Activated CD4-positive, alpha-beta T cell treated with anti-CD3 and anti-CD28 coated beads for 48 hours (primary cell): ENCODE data around the gene EIF5.

ENCODE experiments used
- DNase-seq: peaks from one replicate; pipeline ENCODE4 v3.0.0-alpha.2; 2020

The EIF5 gene

DNA sequence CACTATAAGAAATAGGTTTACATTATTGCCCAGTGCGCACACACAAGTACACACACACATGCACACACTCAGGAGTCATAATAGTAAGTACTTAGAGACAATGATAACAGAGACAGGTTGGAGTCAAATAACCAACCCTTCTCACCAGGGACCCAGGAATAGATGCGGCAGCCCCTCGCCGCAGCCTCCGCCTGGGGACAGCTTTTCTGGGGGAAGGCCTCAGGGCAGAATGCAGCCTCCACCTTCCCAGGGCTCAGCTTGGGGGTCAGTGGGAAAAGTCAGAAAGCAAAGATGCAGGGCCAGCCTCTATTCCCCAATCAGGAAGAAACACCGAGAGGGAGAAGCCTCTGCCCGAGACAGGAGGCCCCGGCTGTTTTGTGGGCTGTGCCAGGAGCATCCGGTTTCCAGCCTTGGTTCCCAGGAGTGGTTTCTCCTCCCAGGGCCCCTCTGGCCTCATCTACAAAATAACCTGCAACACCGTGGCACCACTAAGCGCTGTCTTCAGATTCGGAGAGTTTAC, 23.4 kb upstream of the EIF5 start:
- no peak for DNase-seq

DNA sequence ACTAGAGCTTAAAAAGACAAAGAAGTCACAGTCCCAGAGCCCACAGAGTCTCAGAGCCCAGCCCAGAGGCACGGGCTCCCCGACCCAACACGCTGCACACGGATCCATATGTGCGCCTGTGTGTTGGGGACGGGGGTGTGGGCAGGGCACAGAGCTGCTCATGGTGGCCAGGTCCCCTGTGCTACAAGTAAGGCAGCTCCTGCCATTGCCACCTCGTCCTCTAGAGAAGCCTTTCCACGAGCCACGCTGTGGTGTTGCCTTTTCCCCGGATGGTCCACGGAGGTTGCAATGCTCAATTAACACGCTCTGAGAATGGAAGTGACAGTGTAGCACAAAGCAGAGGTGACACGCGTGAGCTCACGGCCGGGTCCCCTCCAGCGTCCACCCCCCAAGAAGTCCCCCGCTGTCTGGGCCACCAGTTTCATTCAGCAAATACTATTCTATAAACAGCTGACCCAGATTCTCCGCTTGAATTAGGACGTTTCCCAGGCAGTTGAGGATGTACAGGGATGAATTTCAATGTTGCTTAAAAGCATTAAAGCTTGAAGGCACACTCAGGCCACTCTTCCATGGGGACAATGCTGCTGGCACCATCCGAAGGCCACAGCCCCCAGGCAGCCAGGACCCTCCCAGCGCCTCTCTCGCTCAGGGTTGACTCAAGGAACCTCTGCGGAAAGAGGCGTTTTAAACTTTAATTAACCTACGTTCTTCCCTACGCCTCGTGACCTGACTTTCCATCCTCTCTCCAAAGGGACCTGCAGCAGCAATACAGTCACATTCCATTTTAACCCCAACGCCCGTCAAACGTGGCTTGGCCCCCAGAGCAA, 22.7 kb upstream of the EIF5 start:
- DNase-seq, result no peak

- no peak for DNase-seq
Observed at GRCh38 chr14:103312006-103312635, 21.9 kb upstream of the EIF5 start.

GRCh38 chr14:103313704-103314103, 20.3 kb upstream of the EIF5 start:
- no peak for DNase-seq

DNA sequence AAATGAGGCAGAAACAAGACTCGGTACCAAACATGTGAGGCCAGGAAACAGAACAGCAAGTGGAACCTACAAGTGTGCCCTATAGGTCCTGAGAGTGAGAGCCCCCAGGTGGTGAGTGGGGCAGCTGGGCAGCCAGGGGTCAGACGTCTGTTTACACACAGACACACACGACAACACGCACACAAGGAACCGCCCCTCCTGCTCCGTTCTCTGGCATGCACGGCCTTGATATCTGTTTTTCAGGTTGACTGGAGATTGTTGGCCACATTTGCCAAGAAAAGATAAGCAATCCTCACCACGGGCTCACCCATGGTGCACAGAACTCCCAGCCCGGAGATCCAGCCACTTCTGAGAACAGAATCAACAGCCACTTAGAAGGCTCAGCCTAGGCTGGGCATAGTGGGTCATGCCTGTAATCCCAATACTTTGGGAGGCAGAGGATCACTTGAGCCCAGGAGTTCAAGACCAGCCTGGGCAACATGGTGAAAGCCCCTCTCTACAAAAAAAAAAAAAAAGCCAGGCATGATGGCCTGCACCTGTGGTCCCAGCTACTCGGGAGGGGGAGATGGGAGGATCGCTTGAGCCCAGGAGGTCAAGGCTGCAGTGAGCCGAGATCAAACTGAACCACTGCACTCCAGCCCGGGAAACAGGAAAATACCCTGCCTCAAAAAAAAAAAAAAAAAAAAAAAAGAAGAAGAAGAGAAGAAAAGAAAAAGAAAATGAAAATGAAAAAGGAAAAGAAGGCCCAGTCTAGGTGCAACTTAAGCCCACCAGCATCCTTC, 19.4 kb upstream of the EIF5 start:
- DNase-seq, result no peak

- no peak for DNase-seq
Observed at GRCh38 chr14:103315351-103315911, 18.6 kb upstream of the EIF5 start.

- DNase-seq, result no peak
Observed at GRCh38 chr14:103315941-103316340, 18.1 kb upstream of the EIF5 start.

GRCh38 chr14:103316721-103317121, 17.3 kb upstream of the EIF5 start:
- no peak for DNase-seq

DNA sequence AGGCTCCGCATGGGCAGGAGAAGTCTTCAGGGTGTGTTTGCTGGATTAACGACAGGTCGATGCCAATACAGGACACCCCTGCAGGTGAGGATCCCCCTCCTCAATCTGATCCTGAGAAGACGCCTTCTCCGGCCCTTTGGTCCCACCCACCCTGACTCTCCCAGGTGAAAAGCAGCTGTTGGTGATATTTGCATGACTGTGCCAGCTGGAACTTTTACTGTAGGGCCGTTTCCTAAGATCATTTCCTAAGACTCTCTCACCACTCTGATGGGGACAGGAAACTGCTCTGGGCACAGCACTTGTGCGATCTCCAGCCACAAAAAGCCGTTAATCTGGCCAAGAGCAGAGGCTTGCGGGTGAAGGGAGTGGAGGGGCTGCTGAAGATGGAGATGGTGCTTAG, 16.8 kb upstream of the EIF5 start:
- DNase-seq, result no peak

DNA sequence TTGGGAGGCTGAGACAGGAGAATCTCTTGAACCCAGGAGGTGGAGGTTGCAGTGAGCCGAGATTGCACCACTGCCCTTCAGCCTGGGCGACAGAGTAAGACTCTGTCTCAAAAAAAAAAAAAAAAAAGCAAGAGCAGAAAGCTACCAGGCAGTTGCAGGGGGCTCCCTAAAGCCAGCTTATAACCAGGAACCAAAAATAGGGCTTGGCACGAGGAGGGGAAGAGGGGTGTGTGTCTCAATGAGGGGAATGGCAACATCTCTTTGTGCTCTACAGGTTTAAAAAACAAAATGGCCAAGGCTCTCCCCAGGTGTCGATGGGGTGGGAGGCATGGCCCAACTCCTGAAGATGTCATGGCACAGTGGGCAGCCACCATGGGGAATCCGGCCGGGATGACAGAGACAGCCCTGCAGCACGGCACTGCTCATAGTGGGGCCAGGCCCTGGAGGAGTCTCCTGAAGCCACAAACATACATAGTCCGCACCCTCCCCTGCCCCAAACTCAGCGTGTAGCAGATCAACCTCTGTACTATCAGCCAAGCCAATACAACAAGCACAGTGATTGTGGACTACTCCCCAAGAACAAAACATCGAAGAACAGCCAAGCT, 16.0 kb upstream of the EIF5 start:
- no peak for DNase-seq

GRCh38 chr14:103318750-103319419, 15.2 kb upstream of the EIF5 start:
- no peak for DNase-seq

GRCh38 chr14:103319422-103319821, 14.6 kb upstream of the EIF5 start:
- DNase-seq, result no peak

- DNase-seq, result no peak
Observed at GRCh38 chr14:103326078-103326477, 8.0 kb upstream of the EIF5 start.

- no peak for DNase-seq
Observed at GRCh38 chr14:103328941-103329340, 5.1 kb upstream of the EIF5 start.

GRCh38 chr14:103329401-103330347, 4.4 kb upstream of the EIF5 start:
- no peak for DNase-seq

- DNase-seq, result no peak
Observed at GRCh38 chr14:103330536-103330935, 3.5 kb upstream of the EIF5 start.

GRCh38 chr14:103332143-103332919, 1.7 kb upstream of the EIF5 start:
- no peak for DNase-seq

DNA sequence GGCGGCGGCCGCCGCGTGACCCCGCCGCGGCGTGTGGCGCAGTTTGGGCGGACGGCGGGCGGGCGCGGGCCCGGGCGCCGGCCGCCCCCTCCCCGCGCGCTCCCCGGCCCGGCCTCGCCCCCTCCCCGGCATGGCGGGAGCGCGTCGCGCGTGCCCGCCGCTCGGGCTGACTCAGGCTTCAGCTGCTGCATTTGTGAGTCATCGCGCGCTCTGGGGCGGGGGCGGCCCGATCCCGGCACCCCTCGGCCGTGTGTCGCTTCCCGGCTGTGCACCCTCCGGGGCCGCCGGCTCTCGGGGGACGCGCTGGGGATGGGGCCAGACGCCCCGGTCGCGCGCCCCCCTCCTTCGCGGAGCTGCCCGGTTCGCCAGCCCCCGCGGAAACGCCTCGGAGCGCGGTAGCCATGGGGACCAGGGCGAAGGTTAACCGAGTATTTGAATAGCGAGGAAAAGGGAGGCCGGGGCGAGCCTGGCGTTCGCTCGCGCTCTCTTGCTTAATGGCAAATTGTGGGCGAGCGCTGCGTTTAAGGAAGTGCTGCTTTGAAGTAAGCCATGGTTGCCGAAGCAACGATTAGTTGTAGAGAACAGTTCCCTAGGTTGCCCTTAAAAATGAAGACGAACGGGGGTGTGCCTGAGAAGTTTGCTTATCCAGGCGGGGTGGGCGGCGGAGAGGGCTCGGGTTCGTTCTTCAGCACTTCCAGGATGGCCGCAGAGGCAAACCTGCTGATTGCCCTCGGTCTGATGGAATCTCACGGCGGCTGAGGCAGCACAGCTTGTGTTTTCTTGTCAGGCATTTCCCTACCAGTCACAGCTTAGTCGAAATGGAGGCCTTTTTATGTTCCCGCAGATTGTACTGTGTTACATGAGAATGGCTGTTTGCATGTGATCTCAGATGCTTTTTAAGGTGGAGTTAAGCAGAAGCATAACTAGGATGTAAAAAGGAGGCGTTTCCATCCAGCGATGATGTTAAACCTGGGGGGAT, 896 bp downstream of the EIF5 start:
- DNase-seq, result peak; percentile 89

DNA sequence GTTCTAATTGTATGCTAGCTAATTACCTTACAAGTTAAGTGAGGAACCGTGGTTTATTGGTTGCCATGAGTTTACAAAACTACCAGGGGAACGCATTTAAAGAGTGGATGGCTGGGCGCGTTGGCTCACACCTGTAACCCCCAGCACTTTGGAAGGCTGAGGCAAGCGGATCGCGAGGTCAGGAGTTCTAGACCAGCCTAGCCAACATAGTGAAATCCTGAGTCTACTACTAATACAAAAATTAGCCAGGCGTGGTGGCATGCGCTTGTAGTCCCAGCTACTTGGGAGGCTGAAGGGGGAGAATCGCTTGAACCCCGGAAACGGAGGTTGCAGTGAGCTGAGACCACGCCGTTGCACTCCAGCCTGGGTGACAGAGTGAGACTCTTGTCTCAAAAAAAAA, 2.2 kb downstream of the EIF5 start:
- no peak for DNase-seq
